ENCODE measurements around the gene RABEP2. TPM values are rescaled to one million over a fixed set of nuclear protein-coding genes. Genes with fewer than 3 reads are reported as not detected.
"Not testable (repeated sequence)": the region's sequence is repeated elsewhere in the genome, so short reads cannot be mapped to it uniquely, and the experiment has no call there.

Gene RABEP2
- 17.0 TPM for polyA plus RNA-seq (2013, experiment 1 of 2; ENCODE audit: insufficient read length)
- 19.1 TPM for polyA plus RNA-seq (2013, experiment 2 of 2; ENCODE audit: insufficient read length)

DNA sequence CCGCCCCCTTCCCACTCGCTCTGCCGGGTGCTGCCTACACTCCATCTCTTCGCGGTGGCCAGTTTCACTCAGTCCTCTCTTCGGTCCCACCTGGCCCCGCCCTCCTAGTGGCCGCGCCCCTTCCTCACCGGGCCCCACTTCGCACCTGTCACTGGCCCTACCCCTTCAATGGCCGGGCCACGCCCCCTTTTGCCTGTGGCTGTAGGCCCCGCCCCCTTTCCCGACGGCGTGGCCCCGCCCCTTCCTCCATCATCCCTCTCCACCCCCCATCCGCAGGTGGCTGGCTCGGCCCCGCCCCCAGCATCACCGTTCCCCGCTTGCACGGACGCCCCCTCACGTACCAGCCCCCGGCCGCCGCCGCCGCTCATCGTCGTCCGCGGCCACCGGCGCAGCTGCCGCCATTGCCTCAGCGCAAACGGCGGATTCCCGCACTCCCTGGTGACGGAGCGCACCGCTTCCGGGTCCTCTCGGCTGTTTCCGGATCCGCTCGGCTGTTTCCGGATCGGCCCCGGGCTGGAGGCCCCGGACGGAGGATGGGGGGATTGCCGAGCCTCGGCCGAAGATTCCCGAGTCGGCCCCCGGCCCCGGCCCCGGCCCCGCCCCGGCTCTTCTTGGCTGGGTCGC is at the start of gene RABEP2:
Gene RABEP2, minus strand, starts transcription at position 477 of the 624 bp plus-strand sequence. Its CDS starts 75 bp downstream, at position 402.
- peak; percentile 87 for DNase-seq

GRCh38 chr16:28974437-28975157 is 49.6 kb upstream of the RABEP2 start, which contains the start of gene SPNS1:
TSS of gene SPNS1 (plus strand) at chr16:28974778. CDS start at chr16:28975152, 374 bp downstream.
- peak; percentile 97 for DNase-seq

GRCh38 chr16:28974007-28974436 is 49.0 kb upstream of the RABEP2 start:
- peak; percentile 68 for DNase-seq

- DNase-seq = not testable (repeated sequence)
These were observed 44.7 kb upstream of the RABEP2 start for GRCh38 chr16:28969696-28970095.

DNA sequence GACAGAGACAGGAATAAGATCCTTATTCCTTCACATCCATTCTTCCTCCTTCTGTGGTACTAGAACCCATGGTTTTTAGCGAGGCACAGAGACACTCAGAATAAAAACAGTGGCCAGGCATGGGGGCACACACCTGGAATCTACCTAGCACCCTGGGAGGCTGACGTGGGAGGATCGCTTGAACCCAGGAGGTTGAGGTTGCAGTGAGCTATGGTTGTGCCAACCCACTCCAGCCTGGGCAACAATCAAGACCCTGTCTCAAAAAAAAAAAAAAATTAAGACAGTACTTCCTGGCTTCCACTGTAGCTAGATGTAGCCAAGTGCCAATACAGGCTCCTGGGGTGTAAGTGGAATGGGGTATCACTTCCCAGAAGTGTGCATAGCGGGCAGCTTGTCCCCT is 42.1 kb upstream of the RABEP2 start:
- DNase-seq = no peak

DNA sequence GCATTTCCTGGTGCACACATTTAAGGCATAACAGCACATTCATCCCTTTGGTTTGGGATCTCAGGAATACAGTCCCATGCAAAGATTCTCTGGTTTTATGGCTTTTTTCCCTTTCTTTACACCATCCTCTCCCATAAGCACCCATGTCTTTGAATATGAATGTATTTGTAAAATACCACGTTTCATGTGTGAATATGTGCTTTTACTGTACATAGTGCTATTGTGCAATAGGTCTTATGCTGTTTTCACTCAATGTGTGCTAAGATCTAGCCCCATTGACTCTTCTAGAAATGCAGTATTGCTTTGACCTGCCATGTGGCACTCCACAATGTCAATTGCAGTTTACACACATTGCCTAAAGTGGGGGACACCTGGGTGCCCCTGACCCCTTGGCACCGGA is 39.5 kb upstream of the RABEP2 start:
- no peak for DNase-seq

- DNase-seq = no peak
These were observed 39.0 kb upstream of the RABEP2 start for GRCh38 chr16:28964072-28964471.

DNA sequence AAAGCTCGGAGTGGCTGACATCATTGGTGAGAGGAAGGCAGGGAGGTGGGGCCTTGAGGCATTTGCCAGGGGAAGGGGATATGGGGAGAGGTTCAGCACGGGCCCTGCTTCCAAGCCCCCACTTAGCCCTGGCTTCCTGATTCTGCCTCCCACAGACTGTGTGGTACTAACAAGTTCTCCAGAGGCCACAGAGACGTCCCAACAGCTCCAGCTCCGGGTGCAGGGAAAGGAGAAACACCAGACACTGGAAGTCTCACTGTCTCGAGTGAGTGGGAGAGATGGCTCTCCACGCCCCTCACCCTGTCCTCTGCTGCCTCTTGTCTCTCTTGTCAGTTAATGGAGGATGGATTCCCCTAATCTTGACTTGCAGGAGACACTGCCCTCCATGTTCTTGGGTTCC is 33.8 kb upstream of the RABEP2 start:
- no peak for DNase-seq

- no peak for DNase-seq
These were observed 33.2 kb upstream of the RABEP2 start for GRCh38 chr16:28958216-28958615.

DNA sequence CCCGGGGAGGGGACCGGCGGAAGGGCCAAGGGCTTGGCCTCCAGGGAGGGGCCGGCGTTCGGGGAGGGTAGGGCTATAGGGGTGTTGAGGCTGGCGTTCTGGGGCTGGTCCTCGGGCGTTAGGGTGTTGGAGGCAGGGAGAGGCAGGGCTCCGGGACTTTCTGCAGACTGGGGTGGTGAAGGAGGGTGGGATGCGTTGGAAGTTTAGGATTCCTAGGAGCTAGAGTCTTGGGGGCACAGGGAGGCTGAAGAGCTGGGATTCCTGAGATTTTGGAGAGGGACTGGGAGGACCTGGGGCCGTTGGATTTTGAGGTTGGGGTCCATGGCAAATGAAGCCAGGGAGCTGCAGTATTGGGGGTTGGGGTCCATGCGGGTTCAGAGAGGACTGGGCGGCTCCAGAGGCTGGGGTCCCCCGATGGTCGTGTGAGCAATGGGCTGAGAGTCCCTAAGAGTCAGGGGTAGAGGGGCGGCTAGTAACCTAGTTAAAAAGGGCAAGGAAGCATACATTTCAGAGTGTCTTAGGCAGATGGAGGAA is 26.4 kb upstream of the RABEP2 start:
- peak; percentile 6 for DNase-seq

DNA sequence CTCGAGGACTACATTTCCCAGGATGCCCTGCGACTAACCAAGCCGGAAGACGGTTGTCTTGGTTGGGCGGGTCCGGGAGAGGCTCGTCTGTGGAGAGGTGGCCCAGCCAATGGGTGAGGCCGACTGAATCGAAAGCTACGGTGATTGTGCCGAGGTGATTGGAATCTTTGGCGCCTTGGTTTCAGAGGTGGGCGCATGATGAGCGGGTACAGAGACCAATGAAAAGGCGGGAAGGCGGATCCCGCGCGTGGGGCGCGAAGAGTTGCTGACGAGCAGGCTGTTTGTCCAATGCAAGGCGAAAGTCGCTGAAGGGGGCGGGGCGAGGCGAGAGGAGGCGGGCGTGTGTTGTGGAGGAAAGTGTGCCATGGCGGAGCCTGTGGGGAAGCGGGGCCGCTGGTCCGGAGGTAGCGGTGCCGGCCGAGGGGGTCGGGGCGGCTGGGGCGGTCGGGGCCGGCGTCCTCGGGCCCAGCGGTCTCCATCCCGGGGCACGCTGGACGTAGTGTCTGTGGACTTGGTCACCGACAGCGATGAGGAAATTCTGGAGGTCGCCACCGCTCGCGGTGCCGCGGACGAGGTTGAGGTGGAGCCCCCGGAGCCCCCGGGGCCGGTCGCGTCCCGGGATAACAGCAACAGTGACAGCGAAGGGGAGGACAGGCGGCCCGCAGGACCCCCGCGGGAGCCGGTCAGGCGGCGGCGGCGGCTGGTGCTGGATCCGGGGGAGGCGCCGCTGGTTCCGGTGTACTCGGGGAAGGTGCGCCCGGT is 25.8 kb upstream of the RABEP2 start, which contains the start of gene NFATC2IP:
Gene NFATC2IP, plus strand, starts transcription at position 290 of the 762 bp plus-strand sequence. Its CDS starts 75 bp downstream, at position 365.
- peak; percentile 100 for DNase-seq

GRCh38 chr16:28946681-28947080 is 21.6 kb upstream of the RABEP2 start:
- no peak for DNase-seq

DNA sequence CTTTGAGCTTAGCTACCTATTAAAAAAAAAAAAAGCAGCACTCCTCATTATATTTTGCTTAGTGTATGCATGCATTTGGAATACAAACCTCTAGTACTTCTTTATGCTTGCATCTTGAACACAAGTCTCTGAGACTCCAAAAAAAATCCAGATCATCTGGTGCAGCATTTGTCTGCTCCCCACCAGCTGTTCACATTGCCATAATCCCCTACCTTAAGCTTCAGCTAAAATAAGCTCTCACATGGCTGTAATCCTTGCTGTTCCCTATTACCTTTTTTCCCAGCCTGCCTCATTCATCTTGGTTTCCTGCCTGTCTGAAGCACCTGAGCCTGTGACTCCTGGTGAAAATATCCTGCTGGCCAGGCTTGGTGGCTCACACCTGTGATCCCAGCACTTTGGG is 18.2 kb upstream of the RABEP2 start:
- DNase-seq = no peak

GRCh38 chr16:28939825-28940224 is 14.8 kb upstream of the RABEP2 start:
- DNase-seq = not testable (repeated sequence)

GRCh38 chr16:28938721-28939120 is 13.7 kb upstream of the RABEP2 start:
- no peak for DNase-seq

- DNase-seq = no peak
These were observed 12.3 kb upstream of the RABEP2 start for GRCh38 chr16:28937222-28937876.

GRCh38 chr16:28936784-28937155 is 11.7 kb upstream of the RABEP2 start:
- no peak for DNase-seq

DNA sequence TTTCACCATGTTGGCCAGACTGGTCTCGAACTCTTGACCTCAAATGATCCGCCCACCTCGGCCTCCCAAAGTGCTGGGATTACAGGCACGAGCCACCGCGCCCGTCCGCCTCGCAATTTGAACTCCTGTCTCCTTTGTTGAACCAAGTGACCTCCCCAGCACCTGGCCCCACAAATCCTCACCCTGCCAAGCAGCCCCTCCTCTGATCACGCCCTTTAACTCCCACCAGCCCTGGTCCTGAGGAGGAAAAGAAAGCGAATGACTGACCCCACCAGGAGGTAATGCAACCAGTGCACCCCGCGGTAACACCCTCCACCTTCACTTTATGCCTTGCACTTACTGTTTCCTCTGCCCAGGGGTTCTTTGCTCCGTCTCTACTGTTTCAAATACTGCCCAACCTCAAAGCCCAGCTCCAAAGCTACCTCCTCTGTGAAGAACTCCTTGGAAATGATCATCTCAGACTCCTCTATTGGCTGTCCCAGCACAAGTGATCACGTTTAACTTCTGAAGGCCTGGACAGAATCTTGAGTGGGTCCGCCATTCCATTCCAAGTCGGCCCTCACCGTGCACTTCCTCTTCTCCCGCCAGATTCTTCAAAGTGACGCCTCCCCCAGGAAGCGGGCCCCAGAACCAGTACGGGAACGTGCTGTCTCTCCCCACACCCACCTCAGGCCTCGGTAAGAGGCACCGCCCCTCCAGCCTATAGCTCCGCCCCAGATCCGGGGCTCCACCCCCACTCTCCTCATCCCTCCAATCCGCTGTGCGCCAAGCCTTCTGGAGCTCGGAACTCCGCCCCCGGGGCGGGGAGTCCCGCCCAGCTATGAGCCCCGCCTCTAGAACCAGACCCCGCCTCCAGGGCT is 11.1 kb upstream of the RABEP2 start:
- DNase-seq = peak; percentile 60

DNA sequence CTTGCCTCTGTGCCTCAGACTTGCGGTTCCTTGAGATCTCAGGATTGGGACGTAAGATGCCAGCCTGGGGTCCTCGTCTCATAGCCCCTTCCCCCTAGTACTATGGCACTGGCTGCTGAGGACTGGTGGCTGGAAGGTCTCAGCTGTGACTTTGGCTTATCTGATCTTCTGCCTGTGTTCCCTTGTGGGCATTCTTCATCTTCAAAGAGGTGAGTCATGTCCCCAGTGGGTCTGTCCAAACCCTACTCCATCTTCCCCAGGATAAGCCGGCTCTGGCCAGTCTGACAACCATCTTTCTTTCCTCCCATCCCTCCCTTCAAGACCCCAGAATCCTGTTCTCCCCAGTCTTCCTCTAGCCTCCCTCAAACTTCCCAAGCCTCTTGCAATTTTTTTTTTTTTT is 10.3 kb upstream of the RABEP2 start:
- no peak for DNase-seq

GRCh38 chr16:28933171-28933570 is 8.1 kb upstream of the RABEP2 start:
- no peak for DNase-seq
